Immature natural killer cell (primary cell): ENCODE data around the gene CALHM5. TPM values are rescaled to one million over a fixed set of nuclear protein-coding genes. Genes with fewer than 3 reads are reported as not detected.

Experiments
- DNase-seq, 3 donors: peaks; one replicate each; pipeline ENCODE4 v3.0.0; 2022; ENCODE audit warnings: mixed read lengths in 1 of 3
- H3K27ac Mint-ChIP-seq, 6 donors: one replicate each; pipeline ENCODE4 v1.8.0; 2020; ENCODE audit warnings: mixed read lengths in 6 of 6, mild to moderate bottlenecking in 5 of 6, inconsistent platforms in 4 of 6, moderate library complexity in 3 of 6
- H3K27me3 Mint-ChIP-seq, 3 donors: one replicate each; pipeline ENCODE4 v1.8.0; 2020 to 2021; ENCODE audit warnings: low read depth in 3 of 3, mild to moderate bottlenecking in 3 of 3, mixed read lengths in 3 of 3, moderate library complexity in 3 of 3, inconsistent platforms in 1 of 3
- H3K36me3 Mint-ChIP-seq, 3 donors: one replicate each; pipeline ENCODE4 v1.8.0; 2020; ENCODE audit warnings: mixed read lengths in 3 of 3, inconsistent platforms in 2 of 3, mild to moderate bottlenecking in 2 of 3
- H3K4me1 Mint-ChIP-seq, 2 donors: one replicate each; pipeline ENCODE4 v1.8.0; 2020; ENCODE audit warnings: inconsistent platforms in 2 of 2, mild to moderate bottlenecking in 2 of 2, mixed read lengths in 2 of 2, moderate library complexity in 1 of 2
- H3K4me3 Mint-ChIP-seq, 5 donors: one replicate each; pipeline ENCODE4 v1.8.0; 2020; ENCODE audit warnings: mild to moderate bottlenecking in 5 of 5, mixed read lengths in 5 of 5, inconsistent platforms in 3 of 5, moderate library complexity in 3 of 5
- H3K9me3 Mint-ChIP-seq, 6 donors: one replicate each; pipeline ENCODE4 v1.8.0; 2020; ENCODE audit warnings: mild to moderate bottlenecking in 6 of 6, mixed read lengths in 6 of 6, inconsistent platforms in 4 of 6, moderate library complexity in 3 of 6
- polyA plus RNA-seq, 3 donors: library from polyadenylated mRNA; unstranded; fragments of 300-500 nt; fragmentation: Illumina TruSeq; gene quantifications; one replicate each; pipeline ENCODE4 v1.2.3, GENCODE V29; 2021

The CALHM5 gene
- polyA plus RNA-seq, 3 donors from 2014 or later = not detected

DNA sequence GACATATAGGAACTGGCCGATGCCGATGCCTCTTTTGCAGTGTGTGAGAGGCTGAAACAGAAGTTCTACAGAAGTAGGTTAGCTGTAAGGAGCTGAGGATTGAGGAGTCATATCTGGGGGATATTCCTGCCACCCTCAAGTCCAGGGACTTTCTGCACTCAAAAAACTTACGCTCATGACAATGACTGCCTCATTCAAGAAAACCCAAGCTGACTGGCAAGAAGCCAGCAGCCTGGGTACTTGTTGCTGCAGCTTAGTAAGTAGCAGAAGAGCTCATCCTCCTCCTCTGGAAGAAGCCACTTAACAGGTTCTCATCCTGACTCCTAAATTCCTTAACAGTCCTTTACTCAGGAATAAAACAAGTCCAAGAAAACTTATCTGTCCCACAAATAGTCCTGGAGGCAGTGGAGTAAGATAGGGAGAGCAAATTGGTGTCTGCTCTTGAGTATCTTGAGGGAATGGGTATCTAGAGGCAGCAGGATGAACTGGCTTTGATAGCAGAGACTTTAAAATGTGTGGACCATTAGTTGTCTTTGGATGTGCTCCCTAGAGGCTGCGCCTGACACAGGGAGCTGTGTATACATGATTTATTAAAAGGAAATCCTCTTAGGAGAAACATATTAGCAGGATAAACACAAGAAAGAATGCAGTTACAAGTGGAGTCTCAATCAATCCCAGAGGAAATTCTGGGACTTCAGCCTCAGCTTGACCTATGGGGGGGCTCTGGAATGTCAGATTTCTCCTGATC is 7.4 kb downstream of the CALHM5 start:
- no peak overlapping the region for H3K4me3 Mint-ChIP-seq
- no peaks in the 10 kb centered on the region for H3K36me3 Mint-ChIP-seq
- no peak overlapping the region for H3K27ac Mint-ChIP-seq
- peaks cover 0 to 2% (median 0%) of the 10 kb centered on the region in 3 donors for H3K27me3 Mint-ChIP-seq
- no peaks in the 10 kb centered on the region for H3K9me3 Mint-ChIP-seq
- no peaks in the 10 kb centered on the region for H3K4me1 Mint-ChIP-seq
- no peak for DNase-seq

DNA sequence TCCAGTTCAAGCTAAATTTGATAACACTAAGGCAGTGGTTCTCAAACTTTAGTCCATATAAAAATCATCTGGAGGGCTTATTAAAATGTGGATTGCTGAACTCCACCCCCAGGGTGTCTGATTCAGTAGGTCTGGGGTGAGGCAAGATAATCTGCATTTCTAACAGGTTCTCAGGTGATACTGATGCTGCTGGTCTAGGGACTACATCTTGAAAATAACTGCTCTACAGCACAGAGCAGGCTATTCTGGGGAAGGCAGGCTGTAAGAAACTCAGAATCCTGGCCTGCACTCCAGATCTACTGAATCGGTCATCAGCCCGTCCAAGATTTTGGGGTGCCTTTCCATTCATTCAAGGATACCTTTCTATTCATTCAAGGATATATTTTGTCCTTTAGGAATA is 11.5 kb downstream of the CALHM5 start:
- no peaks in the 10 kb centered on the region for H3K27me3 Mint-ChIP-seq
- no peak overlapping the region for H3K27ac Mint-ChIP-seq
- no peaks in the 10 kb centered on the region for H3K4me1 Mint-ChIP-seq
- no peaks in the 10 kb centered on the region for H3K9me3 Mint-ChIP-seq
- DNase-seq = no peak
- no peaks in the 10 kb centered on the region for H3K36me3 Mint-ChIP-seq
- no peak overlapping the region for H3K4me3 Mint-ChIP-seq

DNA sequence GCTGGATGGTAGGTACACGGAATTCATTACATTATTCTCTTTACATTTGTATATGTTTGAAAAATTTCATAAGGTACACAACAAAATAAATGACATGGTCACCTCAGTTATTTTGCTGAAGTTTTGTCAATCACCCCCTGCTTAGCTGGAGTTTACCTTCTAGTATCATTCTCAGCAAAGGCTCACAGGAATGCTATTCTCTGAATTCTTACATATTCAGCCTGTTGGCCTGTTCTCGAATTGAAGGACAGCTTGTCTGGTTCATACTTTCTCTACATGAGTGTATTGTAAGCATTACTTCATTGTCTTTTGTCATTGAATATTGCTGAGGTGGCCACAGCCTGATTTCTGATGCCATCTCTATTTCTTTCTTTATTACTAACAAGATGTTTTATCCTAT is 12.8 kb downstream of the CALHM5 start:
- no peaks in the 10 kb centered on the region for H3K4me1 Mint-ChIP-seq
- no peak overlapping the region for H3K4me3 Mint-ChIP-seq
- no peaks in the 10 kb centered on the region for H3K9me3 Mint-ChIP-seq
- no peak for DNase-seq
- H3K27ac Mint-ChIP-seq = no peak overlapping the region
- H3K27me3 Mint-ChIP-seq = peaks cover 0 to 3% (median 0%) of the 10 kb centered on the region in 3 donors
- H3K36me3 Mint-ChIP-seq = no peaks in the 10 kb centered on the region

DNA sequence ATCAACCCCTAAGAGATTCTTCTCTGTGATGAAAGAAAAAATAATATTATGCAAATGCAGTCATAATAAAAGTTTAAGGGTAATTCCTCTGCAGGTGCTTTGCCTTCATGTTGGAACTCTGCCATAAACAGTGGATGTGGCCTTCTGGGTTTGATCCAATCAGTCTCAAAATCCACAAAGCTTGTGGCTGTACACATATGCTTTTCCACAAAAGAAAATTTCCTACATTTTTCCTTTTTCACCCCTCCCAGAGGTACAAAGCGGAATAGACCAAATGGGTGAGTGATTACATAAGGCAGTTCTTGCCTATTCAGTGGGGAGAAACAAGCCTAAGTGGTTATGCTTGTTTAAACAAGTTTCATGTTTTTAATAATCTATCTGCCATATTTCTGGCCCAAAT is 16.7 kb downstream of the CALHM5 start:
- H3K27ac Mint-ChIP-seq = no peak overlapping the region
- H3K9me3 Mint-ChIP-seq = no peaks in the 10 kb centered on the region

DNA sequence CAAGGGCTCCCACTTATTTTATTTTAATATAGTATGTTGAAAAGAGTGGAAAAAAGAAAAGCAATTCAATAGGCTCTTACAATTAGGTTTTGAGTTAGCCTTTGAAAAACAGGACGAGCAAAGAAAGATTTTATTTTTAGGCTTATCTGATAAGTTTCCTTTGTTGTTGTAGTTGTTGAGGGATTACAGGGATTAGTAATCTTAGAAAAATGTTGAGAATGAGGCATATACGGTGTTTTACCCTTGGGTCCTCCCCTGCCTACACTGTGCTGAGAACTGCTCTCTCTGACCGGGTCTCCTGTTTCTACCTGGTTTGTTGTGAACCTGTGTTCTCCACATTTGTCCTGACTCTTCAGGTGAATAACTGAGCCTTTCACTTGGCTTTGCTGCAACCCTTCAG is 17.3 kb downstream of the CALHM5 start:
- Mint-ChIP-seq H3K4me1 (no peaks in the 10 kb centered on the region), H3K27ac (no peak overlapping the region), H3K4me3 (no peak overlapping the region), H3K27me3 (peaks cover 0 to 11% (median 5%) of the 10 kb centered on the region in 3 donors), H3K36me3 (no peaks in the 10 kb centered on the region), H3K9me3 (no peaks in the 10 kb centered on the region)
- no peak for DNase-seq

More for the DNA sequence above, 16.7 kb downstream of the CALHM5 start:
- Mint-ChIP-seq H3K36me3 (no peaks in the 10 kb centered on the region), H3K27me3 (peaks cover 0 to 11% (median 3%) of the 10 kb centered on the region in 3 donors), H3K4me3 (no peak overlapping the region), H3K4me1 (no peaks in the 10 kb centered on the region)
- no peak for DNase-seq

DNA sequence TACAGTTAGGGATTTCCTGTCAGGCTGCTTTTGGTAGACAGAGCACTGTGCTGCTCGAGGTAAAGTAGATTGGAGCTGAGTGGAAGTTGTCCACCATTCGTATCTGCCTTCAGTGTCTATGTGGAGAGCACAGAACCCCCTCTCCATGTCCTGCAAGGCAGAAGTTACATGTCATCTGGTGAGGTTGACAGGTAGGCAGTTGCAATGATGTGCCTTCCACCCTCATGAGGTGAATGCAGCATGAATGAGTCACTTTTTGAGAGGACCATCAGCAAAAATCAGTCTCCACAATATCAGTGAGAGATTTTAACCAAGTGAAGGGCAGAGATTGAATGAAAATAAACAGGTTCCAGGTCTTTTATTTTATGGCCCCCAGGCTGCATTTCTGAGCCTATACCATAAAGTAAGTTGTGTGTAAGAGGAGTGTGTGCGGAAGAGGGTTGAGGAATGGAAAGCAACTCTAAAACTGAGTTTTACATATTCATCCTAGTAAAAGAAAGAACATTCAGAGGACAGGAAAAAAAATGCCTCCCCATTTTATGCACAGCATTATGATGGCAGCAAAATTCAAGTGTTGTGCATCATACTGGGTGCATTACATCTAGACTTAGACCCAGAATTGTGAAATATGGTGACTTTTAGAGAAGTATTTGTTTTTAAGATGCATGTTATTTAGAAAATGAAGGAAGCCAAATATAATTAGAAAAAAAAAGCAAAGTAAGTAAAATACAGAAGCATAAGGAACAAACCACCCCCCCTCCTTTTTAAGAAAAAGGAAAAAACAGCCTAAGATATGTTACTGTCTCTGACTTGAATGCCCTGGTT is 18.2 kb downstream of the CALHM5 start:
- Mint-ChIP-seq H3K4me3 (no peak overlapping the region), H3K4me1 (no peaks in the 10 kb centered on the region), H3K36me3 (no peaks in the 10 kb centered on the region), H3K9me3 (no peaks in the 10 kb centered on the region), H3K27me3 (peaks cover 0 to 13% (median 5%) of the 10 kb centered on the region in 3 donors), H3K27ac (no peak overlapping the region)
- DNase-seq = no peak

DNA sequence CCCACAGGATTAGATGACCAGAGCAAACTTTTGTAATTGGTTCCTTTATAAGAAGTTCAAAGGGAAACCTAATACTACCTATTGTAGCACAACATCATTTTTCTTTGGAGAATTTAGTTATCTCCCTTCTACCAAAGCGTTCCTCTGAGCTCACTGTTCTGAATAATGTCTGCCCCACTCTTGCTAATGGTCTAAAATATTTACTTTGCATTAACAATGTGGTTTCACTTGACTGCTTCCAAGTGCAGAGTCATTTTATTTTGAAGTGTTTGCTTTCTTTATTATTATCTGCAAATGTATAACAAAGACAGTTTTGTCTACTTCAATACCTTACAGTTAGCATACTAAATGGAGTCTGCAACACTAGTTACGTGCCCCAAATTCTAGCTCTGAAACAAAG is 19.0 kb downstream of the CALHM5 start:
- H3K9me3 Mint-ChIP-seq = no peaks in the 10 kb centered on the region
- no peaks in the 10 kb centered on the region for H3K36me3 Mint-ChIP-seq
- no peak for DNase-seq
- H3K27ac Mint-ChIP-seq = no peak overlapping the region
- no peak overlapping the region for H3K4me3 Mint-ChIP-seq
- no peaks in the 10 kb centered on the region for H3K4me1 Mint-ChIP-seq
- H3K27me3 Mint-ChIP-seq = peaks cover 0 to 13% (median 5%) of the 10 kb centered on the region in 3 donors

DNA sequence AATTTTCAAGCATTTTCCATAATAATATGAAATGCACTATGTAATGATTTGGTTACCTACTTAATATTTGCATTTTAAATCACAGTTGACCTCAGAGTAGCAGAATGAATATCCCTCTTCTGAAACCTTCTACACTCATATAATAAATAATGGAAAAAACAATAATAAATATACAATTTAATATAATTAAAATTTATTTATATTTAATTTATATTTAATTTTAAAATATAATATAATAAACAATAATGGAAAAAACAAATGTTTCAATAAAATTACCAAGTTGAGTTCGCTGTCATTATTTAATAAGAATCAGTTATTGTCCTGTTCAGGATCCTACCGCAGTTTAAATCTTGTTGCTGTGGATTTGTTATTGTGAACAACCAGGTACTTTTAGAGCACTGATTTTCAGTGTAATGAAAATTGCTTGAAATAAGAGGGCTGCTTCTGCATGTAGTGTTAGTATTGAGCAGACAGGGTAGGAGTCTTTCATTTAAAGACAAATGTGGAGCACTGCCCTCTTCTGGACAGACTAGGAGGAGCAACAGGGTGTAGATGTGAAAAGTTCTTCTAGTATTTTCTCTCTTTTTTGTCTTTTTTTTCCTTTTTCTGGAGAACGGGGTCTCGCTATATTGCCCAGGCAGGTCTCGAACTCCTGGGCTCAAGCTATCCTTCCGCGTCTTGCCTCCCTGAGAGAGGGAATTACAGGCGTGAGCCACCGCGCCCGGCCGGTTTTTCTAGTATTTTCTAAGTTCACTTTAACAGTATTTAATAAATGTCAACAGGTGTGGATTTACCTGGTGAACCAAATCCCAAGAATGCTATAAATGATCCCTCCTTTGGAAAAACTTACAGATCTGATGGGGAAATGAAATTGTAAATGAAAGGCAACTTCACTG is 20.5 kb downstream of the CALHM5 start:
- peak; percentile 57 to 63 (median 59) for DNase-seq
- no peaks in the 10 kb centered on the region for H3K9me3 Mint-ChIP-seq
- H3K36me3 Mint-ChIP-seq = no peaks in the 10 kb centered on the region
- H3K4me3 Mint-ChIP-seq = no peak overlapping the region
- H3K27ac Mint-ChIP-seq = no peak overlapping the region
- H3K27me3 Mint-ChIP-seq = peaks cover 2 to 13% (median 8%) of the 10 kb centered on the region in 3 donors
- no peaks in the 10 kb centered on the region for H3K4me1 Mint-ChIP-seq

DNA sequence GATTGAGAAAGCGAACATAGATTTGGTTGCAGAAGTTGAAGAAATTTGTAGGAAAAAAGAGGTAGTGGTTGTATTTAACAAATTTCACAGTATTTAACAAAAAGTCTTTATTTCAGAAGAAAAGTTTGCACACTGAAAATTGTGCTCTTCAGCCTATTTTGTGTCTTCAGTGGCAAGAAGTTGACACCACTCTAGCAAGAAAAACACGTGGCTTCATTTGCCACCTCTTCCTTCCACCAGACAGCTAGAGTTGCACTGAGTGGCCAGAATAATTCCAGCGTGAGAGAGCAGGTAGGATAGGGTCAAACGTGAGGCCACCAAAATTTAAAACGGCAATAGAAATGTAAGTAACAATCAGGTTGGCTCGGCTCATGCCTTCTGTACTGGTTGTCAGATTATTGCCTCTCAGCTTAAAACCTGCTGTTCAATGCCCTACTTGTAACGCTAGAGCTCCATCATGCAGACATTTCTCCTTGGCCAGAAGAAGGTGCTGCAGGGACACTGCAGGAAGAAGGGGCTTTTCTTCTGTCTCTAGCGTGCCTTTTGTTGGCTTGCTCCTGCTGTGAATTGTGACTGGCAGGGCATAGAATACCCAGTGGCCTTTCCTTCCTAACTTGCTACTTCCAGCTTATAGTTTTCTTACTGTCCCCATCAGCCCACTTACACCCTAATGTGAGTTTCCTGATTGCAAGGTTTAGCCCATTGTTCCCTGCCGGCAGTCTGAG is 22.0 kb downstream of the CALHM5 start:
- DNase-seq = no peak
- Mint-ChIP-seq H3K9me3 (no peaks in the 10 kb centered on the region), H3K4me3 (no peak overlapping the region), H3K27ac (no peak overlapping the region), H3K27me3 (peaks cover 2 to 13% (median 8%) of the 10 kb centered on the region in 3 donors), H3K36me3 (no peaks in the 10 kb centered on the region), H3K4me1 (no peaks in the 10 kb centered on the region)

DNA sequence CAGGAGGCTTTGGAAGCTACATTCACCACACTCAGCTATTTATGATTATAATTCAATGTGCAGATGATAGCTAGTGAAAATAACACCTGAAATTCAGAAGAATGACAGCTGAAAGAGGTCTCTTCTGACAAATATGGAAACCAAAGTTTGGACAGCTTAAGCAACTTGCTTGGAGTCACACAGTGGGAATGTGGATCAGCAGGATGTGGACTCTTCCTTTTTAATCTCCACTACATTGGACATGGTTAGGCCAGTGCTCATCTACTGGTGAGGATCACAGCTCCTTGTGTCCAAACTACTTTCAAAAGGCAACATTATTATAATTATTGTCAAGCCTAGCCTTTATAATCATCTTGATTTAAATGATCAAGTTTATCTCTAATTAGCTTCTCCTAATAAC is 23.7 kb downstream of the CALHM5 start:
- no peak overlapping the region for H3K4me3 Mint-ChIP-seq
- no peak overlapping the region for H3K27ac Mint-ChIP-seq
- no peaks in the 10 kb centered on the region for H3K36me3 Mint-ChIP-seq
- no peaks in the 10 kb centered on the region for H3K9me3 Mint-ChIP-seq
- peaks cover 4 to 8% (median 6%) of the 10 kb centered on the region in 3 donors for H3K27me3 Mint-ChIP-seq
- DNase-seq = no peak
- H3K4me1 Mint-ChIP-seq = no peaks in the 10 kb centered on the region

DNA sequence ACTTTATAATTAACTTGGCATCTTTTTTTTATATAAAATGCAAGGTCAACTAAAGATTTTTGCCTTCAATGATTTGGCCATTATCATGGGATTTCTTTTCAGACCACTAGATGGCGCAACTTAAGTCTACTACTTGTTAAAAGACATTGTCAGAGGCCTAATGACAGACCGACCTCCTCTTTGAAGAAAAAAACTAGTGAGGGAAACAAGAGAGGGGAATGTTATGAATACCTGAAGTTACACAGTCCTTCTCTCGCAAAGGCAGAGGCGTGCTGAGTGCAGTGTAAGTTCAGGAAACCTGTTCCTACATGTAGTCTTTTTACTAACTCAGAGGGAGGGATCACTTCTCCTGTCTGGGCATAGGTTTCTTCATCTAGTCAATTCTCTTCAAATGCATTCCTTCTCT is 24.8 kb downstream of the CALHM5 start:
- peaks cover 5 to 6% (median 5%) of the 10 kb centered on the region in 3 donors for H3K27me3 Mint-ChIP-seq
- no peaks in the 10 kb centered on the region for H3K36me3 Mint-ChIP-seq
- no peak overlapping the region for H3K4me3 Mint-ChIP-seq
- H3K27ac Mint-ChIP-seq = no peak overlapping the region
- no peaks in the 10 kb centered on the region for H3K4me1 Mint-ChIP-seq
- no peaks in the 10 kb centered on the region for H3K9me3 Mint-ChIP-seq
- peak; percentile 38 to 57 (median 39) for DNase-seq

DNA sequence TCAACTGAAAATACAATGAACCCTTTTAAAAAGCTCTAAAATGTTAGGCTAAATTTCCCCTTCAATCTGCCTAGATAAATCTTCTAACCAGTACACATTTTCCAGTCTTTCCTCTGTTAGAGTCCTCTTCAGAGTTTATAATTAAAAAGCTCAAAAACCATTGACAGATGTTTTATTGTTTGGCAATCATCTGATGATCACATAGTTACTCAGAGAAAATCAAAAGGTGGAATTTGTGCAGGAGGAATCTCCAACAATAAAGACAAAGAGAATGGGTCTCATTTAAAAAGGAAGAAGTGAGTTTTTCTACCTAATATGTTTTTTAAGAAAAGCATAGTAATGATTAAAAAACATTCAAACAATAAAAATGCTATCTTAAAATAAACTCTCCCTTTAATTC is 31.0 kb downstream of the CALHM5 start:
- no peak for DNase-seq
- H3K36me3 Mint-ChIP-seq = no peaks in the 10 kb centered on the region
- no peak overlapping the region for H3K4me3 Mint-ChIP-seq
- peaks cover 0 to 2% (median 0%) of the 10 kb centered on the region in 6 donors for H3K9me3 Mint-ChIP-seq
- H3K27ac Mint-ChIP-seq = no peak overlapping the region
- H3K27me3 Mint-ChIP-seq = peaks cover 3 to 5% (median 4%) of the 10 kb centered on the region in 3 donors
- no peaks in the 10 kb centered on the region for H3K4me1 Mint-ChIP-seq

DNA sequence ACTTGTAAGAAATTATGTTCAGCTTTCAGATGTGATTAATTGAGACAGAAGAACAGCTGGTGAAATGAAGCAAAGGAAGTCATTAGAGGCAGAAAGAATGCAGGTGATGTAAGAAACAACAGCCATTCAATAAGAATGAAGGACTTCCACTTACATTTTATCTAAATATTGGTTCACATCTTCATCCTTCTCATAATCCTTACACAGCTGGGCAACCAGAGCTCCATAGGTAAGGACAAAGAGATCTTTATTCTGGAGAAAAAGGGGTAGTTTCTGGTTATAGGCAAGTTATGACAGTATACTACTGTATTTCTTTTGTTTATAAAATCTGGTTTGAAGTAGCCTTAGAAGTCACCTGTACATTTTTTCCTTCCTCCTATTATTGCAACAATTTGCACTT is 31.7 kb downstream of the CALHM5 start:
- no peak overlapping the region for H3K4me3 Mint-ChIP-seq
- peaks cover 0 to 2% (median 0%) of the 10 kb centered on the region in 6 donors for H3K9me3 Mint-ChIP-seq
- no peaks in the 10 kb centered on the region for H3K36me3 Mint-ChIP-seq
- H3K27ac Mint-ChIP-seq = no peak overlapping the region
- H3K4me1 Mint-ChIP-seq = no peaks in the 10 kb centered on the region
- no peak for DNase-seq
- H3K27me3 Mint-ChIP-seq = peaks cover 3 to 5% (median 4%) of the 10 kb centered on the region in 3 donors
